Activated CD4-positive, alpha-beta T cell treated with anti-CD3 and anti-CD28 coated beads, Interleukin-2, amount 50 U/mL, for 48 hours (primary cell): ENCODE measurements around the gene HMGB4.

ENCODE experiments used
- DNase-seq, 2 experiments: peaks; one replicate each; pipeline ENCODE4 v3.0.0-alpha.2; 2020

The HMGB4 gene, protein sequence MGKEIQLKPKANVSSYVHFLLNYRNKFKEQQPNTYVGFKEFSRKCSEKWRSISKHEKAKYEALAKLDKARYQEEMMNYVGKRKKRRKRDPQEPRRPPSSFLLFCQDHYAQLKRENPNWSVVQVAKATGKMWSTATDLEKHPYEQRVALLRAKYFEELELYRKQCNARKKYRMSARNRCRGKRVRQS

DNA sequence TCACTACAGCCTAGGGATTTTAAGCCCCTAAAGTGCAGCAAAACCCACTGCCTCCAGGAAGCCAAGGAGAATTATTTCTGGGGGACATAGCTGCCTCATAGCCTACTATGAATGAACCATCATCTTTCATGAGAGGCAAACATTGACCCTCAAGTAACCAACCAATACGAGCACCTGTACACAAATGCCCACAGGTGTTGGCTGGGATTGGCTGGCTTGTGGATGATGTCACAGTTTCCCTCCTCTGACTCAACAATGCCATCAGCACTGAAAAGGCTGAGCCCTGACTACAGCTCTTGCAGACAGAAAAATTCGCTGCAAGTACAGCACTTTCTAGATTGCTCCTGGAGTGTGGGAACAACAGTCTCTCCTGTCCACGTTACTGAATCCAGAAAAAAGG, at the start of gene HMGB4:
TSS of gene HMGB4 (plus strand) at position 301 of the 400 bp plus-strand sequence. CDS start 113 bp downstream, outside the sequence.
- no peak for DNase-seq

DNA sequence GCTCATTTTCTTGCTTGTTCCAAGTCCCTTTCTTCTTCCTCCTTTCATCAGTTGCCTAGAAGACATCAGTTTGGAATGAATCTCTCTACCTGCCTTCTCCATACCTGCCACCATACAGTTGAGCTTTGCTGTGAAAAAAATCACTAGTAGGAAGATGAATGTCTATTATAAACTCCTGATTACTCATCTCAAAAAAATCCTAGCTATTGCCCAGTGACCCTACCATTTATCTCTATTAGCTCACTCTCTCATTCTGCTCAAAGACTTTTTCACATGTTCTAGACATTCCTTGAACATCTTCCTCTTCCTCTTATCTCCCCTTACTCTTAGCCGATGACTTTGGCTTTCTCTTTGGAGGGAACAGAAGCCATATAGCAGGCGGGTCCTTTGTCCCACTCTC, 49.7 kb upstream of the HMGB4 start:
- no peak for DNase-seq

DNA sequence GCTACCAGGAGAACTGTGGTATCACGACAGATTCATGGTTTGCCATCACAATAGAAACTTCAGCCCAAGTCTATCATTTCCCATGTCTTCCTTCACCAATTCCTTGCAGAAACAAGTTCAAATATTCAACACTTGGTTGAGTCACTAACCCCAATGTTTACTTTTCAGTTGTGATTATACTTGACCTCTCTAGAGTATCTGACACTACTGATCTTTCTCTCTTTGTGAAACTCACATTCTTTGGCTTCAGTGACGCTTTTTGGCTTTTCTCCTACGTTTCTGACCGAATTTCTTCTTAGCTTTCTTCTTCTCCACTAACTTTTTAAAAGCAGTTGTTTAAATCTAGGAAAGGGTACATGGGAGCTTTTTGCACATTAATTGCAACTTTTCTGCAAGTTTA, 48.8 kb upstream of the HMGB4 start:
- no peak for DNase-seq

DNA sequence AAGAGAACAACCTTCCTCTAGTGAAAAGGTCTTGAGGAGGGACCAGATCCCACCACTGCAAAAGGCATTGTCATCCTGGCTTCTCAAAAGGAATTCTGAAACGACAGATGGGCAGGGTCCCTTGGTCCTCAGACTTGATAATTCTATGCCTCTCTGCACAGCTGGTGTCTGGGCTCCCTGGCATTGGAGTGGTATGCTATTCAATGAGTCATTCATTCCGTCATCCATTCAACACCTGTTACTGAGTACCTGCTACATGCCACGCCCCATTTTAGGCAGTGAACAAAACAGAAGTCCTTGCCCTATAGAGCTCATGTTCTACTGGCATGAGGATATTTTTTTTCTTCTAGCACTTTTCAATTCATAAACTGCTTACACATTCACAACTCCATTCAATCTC, 45.8 kb upstream of the HMGB4 start:
- DNase-seq = no peak

DNA sequence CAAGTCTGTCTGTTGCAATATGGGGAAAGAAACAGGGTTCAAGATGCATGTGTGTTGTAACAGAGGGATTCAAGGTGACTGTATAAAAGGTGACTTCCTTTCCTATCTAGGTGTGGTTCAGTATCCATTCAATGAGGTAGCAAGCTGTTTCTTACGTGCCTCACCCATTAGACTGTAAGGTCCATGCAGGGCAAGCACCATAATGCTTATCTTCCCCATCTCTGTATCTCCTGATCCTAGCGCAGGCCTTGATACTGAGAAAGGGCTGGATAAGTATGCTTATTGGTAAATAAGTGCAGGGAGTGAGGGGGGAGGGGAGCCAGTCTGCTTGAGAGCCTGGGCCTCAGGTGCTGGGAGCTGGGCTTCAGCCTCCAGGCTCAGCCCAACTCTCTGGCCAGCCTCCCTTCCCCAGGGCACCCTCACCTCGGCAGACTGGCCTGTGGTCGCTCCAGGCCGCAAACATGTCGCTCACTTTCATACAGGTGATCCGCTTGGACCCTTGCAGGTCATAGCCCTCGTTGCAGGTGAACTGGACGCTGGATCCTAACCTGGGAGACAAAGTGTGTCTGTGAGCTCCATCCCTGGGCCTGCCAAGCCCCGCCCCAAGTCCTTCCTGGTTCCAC, 44.5 kb upstream of the HMGB4 start:
- DNase-seq = no peak

DNA sequence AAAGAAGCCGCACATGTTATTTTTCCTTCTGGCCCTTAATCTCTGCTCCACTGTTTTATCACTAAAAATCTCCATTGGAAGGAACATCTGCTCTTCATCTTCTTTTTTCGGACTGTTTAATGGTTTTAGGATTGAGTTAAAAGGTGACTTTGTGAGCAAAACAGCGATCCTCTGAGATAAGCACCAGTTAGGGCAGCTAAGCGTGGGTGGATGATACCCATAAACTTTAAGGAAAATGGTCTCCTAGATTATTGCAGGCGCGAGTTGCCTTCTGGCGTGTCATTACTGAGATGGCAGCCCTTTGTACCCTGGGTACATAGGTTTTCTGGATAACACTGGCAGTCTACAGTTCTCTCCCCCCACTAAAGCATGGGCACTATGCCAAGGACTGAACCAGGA, 44.0 kb upstream of the HMGB4 start:
- no peak for DNase-seq

DNA sequence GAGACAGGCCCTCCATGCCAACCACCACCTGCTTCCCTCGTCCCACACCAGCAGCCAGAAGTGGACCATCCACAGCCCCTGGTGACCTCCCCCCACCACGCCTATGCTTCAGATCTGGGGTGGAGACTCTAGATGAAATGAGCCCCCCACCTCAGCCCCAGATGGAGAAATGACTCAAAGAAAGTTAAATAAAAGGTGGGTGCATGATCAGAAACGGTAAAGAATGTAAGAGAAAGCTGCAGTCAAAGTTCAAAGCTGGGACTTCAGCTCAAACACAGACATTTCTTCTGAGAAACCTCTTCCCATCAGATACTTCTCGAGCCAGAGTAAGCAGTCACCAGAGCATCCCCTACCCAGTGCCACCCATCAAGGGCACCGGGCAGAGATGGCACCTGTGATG, 43.1 kb upstream of the HMGB4 start:
- DNase-seq = no peak

DNA sequence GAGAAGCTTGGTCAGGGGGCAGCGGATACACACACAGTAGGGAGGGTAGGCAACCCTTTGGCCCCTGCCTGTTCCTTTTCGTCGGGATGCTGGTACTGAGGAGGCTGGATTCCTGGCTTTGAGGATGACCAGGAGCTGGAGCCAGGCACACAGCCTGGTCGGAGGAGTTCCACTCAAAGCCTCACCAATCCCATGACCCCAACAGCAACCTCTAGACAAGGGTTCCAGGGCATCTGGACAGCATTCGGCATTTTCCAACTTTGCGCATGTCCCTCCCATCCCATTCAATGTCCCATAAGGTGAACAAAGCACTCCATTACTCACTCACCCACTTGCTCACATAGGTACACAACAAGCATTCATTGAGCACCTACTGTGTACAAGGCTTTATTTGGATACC, 42.6 kb upstream of the HMGB4 start:
- DNase-seq = no peak

DNA sequence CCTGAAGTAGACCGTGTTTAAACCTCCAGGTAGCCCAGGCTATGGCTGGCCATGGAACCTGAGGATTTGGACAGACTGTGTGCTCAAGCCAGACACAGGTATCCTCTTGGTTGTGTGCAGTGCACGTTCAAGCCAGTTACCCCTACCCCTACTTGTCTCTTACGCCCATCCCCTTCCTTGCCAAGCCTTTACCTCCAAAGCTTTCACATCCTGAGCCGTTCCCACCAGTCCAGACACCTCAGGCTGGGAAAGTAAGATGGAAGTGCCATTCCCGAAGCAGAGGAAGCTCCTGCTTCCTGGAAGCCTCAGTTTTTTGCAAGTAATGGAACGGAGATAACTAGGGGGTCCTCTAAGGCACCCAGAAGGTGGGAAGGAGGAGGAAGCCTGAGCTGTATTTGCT, 41.5 kb upstream of the HMGB4 start:
- no peak for DNase-seq

DNA sequence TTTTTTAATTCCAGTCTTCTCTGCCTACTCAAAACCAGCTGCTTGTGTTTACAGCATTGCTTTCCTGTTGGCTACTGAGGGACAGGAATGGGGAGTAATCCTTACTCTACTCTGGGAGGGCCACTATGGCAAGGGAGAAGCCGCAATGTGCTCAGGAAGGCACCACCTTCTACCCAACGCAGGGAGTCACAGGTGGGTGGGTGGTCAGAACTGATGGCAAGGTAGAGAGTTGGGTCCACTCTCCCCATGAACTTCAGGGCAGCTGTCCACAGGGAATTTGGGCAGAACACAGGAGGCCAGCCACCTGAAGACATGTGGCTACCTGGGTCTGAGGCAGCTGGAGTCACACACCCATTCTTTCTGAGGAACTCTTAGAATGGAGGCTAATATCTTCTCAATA, 40.5 kb upstream of the HMGB4 start:
- DNase-seq = no peak

DNA sequence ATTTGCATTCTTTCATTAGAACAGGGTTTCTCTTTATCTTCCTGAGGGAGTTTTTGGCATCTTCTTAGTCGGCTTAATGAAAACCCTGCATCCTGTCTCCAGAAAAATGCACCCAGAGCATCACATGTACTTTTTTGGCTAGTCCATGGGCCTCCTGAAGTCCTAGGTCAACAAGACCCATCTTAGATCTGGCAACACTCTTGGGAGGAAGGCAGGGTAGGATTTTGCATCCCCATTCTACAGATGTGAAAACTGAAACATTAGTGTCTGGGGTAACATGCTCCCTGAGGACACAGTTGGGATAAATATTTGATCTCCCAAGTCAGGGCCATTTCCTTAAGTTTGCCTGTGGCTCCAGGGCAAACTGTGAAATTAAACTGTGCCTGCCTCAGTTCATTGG, 40.0 kb upstream of the HMGB4 start:
- DNase-seq = no peak

DNA sequence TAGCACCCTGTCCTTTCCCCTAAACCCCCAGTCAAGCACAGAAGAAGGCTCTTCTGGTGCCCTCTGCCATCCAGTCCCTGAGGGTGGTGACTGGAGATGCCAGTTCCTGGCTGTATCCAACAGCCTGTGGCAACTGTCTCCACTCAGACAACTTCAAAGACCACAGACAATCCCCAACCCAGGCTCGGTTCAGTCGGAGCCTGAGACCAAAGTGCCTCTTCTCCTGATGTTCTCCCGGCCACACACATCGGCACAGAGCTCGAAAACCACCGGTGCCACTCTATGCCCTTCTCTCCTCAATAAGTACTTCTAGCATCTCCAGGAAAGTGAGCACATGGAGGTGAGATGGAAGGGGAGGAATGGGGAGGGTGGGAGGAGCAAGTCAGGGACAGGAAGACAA, 39.6 kb upstream of the HMGB4 start:
- DNase-seq = no peak

DNA sequence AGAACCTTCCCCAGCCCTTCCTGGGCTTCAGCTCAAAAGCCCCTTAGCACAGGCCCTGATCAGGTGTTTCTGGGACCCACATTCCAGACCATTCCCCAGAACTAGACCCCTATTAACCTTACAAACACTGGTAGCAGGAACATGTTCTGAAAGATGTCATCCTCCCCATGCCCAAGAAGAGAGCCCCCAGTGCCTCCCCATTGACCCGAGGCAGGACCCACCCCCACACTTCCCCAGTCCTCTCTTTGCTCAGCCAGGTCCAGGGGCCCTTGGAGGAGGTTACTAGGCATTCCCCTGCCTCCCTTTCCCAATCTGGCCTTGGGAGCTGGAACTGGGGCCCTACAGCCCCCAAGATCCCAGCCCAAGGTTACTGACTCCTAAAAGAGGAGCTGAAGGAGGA, 38.9 kb upstream of the HMGB4 start:
- DNase-seq = no peak

DNA sequence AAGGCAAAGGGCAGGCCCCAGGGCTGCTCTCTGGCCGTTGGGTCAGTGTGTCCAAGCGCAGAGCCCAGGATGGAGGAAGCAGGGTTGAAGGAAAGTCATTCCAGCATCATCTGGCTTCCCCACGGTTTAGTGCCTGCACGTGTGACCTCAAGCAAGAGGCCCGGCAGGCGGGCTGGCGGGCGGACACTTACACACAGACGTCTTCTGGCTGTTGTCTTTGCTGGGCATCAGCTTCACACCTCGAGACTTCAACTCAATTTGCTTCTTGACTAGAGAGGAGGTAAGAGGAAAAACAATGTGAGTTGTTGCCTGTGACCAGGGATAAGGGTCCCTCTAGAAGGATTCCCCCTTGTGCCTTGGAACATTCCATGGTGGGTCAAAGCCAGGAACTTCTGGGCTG, 38.4 kb upstream of the HMGB4 start:
- no peak for DNase-seq

DNA sequence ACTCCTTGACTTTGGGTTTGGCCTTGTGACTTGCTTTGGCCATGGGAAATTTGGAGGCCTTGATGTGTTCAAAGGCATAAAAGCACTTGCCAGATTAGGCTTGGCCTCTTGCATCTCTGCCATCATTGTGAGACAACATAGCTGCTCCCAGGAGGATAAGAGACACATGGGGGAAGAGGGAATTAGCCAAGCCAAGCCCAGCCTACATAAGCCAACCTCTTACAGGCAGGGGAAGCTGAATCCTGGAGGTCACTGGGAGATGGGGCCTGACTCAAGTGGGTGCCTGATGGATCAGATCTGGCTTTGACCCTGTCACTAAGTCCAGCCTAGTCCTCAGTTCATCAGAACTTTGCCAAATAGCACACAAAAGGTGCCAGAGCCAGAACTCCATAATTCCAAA, 37.6 kb upstream of the HMGB4 start:
- DNase-seq = no peak

DNA sequence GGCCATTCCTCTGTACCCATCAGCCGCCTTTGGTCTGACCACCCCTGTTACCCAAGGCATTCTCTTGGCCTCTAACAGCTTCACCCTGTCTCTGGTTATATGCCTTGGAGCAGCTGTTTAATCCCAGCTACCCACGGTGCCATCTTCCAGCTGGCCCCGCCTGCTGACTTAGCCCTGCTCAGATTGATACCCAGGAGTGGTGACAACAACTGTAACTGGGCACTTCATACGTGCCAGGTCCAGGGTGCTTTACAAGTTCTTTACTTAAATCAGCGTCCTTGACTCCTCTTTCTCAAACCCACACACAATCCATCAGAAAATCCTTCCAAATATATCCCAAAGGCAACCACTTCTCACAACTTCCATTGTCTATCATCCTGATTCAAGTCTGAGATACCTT, 37.2 kb upstream of the HMGB4 start:
- no peak for DNase-seq

DNA sequence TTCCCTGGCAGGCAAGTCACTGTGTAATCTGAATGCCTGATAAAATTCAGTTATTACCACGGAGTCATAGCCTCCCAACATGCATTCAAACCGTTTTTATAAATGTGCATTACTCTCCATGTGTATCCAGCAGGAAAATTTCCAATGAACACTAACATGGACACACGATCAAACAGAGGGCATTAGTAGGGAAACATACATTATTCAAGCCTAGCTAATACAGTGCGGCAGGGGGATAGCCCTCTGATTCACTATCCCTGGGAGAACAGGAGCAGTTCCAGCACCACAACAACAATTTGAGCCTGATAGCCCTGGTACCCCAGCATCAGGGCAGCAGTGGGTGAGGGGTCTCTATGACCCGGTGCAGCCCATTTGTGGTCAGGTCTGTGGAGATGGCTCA, 35.8 kb upstream of the HMGB4 start:
- DNase-seq = no peak

DNA sequence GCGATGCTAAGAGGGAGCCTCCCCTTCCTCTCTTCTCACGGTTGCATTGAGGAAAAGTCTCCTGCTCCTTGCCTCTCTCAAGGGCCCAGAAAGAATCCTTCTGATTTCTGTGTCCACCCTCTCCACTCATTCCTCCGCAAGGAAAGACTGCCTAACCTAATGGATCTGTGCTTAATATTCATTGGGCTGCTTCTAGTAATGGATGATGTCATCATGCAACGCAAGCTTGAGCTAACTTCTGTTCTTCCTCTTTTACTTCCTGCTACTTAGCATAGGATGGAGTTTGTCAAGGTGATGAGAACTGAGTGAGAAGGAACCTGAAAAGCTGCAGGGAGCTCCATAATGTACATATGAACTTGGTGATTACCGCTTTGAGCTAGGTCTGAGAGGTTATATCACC, 35.2 kb upstream of the HMGB4 start:
- no peak for DNase-seq

DNA sequence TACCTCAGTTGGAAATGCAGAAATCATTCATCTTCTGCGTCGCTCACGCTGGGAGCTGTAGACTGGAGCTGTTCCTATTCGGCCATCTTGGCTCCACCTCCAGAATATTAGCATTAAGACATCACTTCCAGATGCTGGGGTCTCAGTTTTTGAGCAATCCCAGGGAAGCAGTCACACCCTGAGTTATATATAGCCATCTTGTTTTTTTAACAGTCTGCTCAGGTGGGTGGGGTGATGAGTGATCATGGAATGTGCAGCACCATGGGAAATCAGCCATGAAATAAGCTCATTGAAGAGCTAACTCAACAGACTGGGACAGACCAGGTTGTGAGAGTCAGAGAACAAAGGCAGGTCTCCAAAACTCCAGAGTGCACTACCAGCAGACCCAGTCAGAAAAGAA, 27.0 kb upstream of the HMGB4 start:
- no peak for DNase-seq

DNA sequence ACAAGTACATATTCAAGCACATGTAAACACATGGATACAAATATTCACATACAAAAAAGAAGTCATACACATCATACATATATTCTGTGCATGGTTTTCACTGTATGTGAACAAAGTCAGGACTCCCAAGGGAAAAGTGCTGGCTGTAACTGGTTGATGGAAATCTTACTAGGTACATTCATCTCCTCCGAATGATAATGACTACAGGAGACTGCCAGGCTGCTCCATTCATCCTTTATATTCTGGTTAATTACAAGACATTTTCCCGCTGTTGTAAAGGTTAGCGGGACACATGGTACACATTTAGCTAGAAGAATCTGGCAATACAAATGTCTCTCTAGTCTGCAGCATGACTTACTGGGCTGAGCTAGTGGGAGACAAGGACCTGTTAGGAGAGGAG, 26.2 kb upstream of the HMGB4 start:
- DNase-seq = no peak

DNA sequence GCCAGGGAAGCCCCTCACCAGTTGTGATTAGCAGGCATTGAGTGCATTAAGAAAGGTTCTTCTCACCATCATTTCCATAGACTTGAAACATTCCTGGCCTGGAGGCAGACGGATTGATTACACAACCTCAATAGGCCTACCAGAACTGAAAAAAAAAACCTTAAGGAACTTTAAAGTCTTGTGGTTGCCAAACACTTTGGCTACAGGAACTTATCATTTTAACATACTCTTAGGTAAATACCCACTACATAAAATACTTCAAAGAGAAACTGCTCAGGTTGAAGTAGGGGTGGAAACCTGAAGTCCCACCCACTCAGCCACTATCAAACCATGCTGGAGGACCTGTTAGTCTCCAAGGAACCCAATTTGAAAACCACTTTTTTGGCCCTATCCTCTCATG, 22.4 kb upstream of the HMGB4 start:
- no peak for DNase-seq

DNA sequence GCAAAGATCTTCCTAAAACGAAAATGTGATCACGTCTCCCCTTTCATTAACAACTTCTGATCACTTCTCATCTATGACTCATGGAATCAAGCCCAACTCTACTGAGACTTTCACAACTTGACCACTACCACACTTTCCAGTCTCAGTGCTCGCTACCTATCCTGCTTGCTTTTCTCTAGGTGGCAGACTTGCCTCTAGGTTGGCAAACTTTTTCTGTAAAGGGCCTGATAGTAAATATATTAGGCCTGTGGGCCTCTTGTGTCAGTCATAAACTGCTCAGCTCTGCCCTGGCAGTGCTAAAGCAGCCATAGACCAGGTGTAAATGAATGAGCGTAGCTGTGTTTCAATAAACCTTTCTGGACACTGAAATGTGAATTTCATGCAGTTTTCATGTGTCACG, 21.5 kb upstream of the HMGB4 start:
- no peak for DNase-seq

DNA sequence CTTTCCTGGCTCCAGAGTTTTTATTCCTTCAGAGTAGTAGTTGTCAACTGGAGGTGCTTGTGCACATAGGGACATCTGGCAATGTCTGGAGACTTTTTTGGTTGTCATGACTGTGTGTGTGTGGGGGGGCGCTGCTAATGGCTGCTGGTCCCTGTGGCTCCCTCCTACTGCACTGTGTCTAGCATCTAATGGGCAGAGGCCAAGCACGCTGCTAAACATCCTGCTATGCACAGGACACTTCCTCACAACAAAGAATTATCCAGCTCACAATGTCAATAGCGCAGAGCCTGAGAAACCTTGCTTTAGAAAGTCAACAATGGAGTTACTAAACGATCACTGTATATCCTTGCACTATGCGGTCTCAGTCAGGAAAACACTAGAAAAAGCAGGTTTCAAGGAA, 19.7 kb upstream of the HMGB4 start:
- no peak for DNase-seq

DNA sequence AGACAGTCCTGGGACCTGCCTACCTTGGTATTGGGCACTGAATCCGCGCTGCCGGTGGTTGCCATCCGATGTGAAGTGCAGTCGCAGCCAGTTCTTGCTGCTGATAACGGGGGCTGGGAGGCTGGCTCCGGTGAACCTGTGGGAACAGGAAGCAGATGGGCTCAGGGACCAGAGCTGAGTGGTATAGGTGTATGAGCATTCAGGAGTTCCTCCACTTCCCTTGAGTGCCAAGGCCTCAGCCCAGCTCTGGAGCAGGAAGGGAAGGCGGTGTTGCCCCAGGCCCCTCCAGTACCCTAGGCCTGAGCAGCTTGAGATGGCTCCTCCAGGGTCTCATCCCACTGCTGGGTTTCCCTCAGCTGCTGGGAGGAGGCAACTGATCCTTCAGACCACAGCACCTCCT, 17.0 kb upstream of the HMGB4 start:
- no peak for DNase-seq

DNA sequence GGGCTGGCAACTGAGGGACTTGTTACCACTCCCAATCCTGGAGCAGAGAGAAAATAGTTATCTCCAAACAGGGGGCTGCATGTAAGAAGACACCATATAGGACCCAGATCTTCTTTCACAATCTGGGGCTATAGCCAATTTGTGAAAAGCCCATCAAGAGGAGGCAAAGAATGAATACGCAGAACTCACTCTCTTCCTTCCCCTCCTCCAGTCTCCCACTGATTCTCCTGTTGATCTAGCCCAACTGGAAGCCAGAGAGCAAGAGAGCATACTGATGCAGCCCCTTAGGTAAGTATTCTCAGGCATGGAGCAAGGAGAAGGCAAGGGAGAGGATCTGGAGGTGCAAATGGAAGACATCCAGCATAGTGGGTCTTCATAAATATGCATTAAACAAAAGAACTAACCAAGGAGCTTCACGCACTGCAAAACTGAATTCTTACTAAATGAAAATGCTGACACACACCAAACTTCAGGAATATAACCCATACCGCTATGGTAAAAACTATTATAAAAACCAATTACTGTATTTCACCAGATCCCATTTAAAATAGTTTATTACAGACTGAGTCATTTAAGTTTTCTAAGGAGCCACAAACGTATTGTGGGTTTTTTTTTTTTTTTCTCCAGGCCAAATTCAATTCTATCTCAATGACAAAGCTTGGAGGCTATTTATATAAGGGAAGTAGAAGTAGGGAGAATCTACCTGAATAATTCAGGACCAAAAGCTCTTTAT, 15.5 kb upstream of the HMGB4 start:
- DNase-seq = no peak
